IMR-90 (cell line): ENCODE data around the gene HIPK3. TPM values are rescaled to one million over a fixed set of nuclear protein-coding genes. Genes with fewer than 3 reads are reported as not detected.

ENCODE experiments used
- ATAC-seq: fragments of 200-7000 bp; cut with Tn5 transposase; 2 replicates; pipeline ENCODE4 v1.9.1; 2020; ENCODE audit warnings: low read depth, mild to moderate bottlenecking, moderate library complexity
- BruUV-seq: library from RNA; stranded (reverse); fragments of 400-500 nt; replicated peaks from 2 replicates; lab custom pipeline; 2021; lab: Mats Ljungman, UMichigan
- CTCF ChIA-PET: fragments of 300-600 bp; formaldehyde crosslinking; extraction: SDS; loops from one replicate; lab custom pipeline; 2021; ENCODE audit warnings: antibody characterized with exemption; lab: Yijun Ruan, JAX
- POLR2A ChIA-PET: fragments of 300-600 bp; sonication (Branson Sonifier 250); formaldehyde crosslinking; loops from one replicate; lab custom pipeline; 2022; ENCODE audit warnings: antibody characterized with exemption; ENCODE audit not compliant: unreplicated experiment; lab: Charles Lee
- DNase-seq: peaks from one replicate; pipeline ENCODE4 v3.0.0; 2013
- H2AFZ ChIP-seq: replicated peaks from 2 replicates; pipeline ENCODE3; 2013; ENCODE audit warnings: low read length, mild to moderate bottlenecking; ENCODE audit not compliant: poor library complexity
- H2AK5ac ChIP-seq: 2 replicates; pipeline ENCODE4 v1.6.1; 2013; ENCODE audit warnings: low read depth, low read length, inconsistent platforms
- H2AK9ac ChIP-seq: replicated peaks from 2 replicates; pipeline ENCODE3; 2013; ENCODE audit warnings: mild to moderate bottlenecking, low read depth, low read length, moderate library complexity; ENCODE audit not compliant: poor library complexity
- H2BK120ac ChIP-seq: 2 replicates; pipeline ENCODE4 v1.6.1; 2013; ENCODE audit warnings: low read depth, low read length, inconsistent platforms
- H2BK15ac ChIP-seq: 3 replicates; pipeline ENCODE4 v1.6.1; 2013; ENCODE audit warnings: low read depth, low read length, inconsistent platforms
- H2BK20ac ChIP-seq: 2 replicates; pipeline ENCODE4 v1.6.1; 2013; ENCODE audit warnings: low read depth, mild to moderate bottlenecking, inconsistent platforms, low read length, moderate library complexity
- H2BK5ac ChIP-seq: 2 replicates; pipeline ENCODE4 v1.6.1; 2013; ENCODE audit warnings: mild to moderate bottlenecking, low read depth, low read length, inconsistent platforms; ENCODE audit not compliant: poor library complexity, severe bottlenecking
- H3K14ac ChIP-seq: replicated peaks from 2 replicates; pipeline ENCODE4 v1.6.1; 2013; ENCODE audit warnings: low read depth, low read length, inconsistent platforms
- H3K18ac ChIP-seq: 2 replicates; pipeline ENCODE4 v1.6.1; 2013; ENCODE audit warnings: low read depth, low read length, control low read depth
- H3K23ac ChIP-seq: 2 replicates; pipeline ENCODE4 v1.6.1; 2013; ENCODE audit warnings: low read depth, low read length, inconsistent platforms
- H3K27ac ChIP-seq: 2 replicates; pipeline ENCODE4 v1.5.1; 2013; ENCODE audit warnings: mild to moderate bottlenecking, control low read depth, low read length; ENCODE audit not compliant: insufficient read depth
- H3K27me3 ChIP-seq: 2 replicates; pipeline ENCODE4 v1.6.1; 2013; ENCODE audit warnings: low read length; ENCODE audit not compliant: control insufficient read depth, insufficient read depth
- H3K36me3 ChIP-seq: 2 replicates; pipeline ENCODE4 v1.6.1; 2013; ENCODE audit warnings: low read length, mixed read lengths; ENCODE audit not compliant: control insufficient read depth, insufficient read depth
- H3K4ac ChIP-seq: 2 replicates; pipeline ENCODE4 v1.6.1; 2013; ENCODE audit warnings: low read depth, low read length, inconsistent platforms
- H3K4me1 ChIP-seq: 2 replicates; pipeline ENCODE4 v1.6.1; 2013; ENCODE audit warnings: low read length, mixed read lengths; ENCODE audit not compliant: control insufficient read depth, insufficient read depth
- H3K4me2 ChIP-seq: 2 replicates; pipeline ENCODE4 v1.6.1; 2013; ENCODE audit warnings: low read depth, mild to moderate bottlenecking, control low read depth, low read length, moderate library complexity
- H3K4me3 ChIP-seq: 2 replicates; pipeline ENCODE4 v1.5.1; 2013; ENCODE audit warnings: low read depth, mild to moderate bottlenecking, control low read depth, low read length, moderate library complexity; ENCODE audit not compliant: insufficient read depth
- H3K56ac ChIP-seq: 2 replicates; pipeline ENCODE4 v1.6.1; 2013; ENCODE audit warnings: low read length, inconsistent platforms; ENCODE audit not compliant: insufficient read depth; ENCODE audit errors: extremely low read depth
- H3K79me1 ChIP-seq, 2 experiments: 2 replicates each; pipeline ENCODE4 v1.6.1; 2013; ENCODE audit warnings: low read length in 2 of 2, inconsistent platforms in 1 of 2, low read depth in 1 of 2
- H3K9ac ChIP-seq: 2 replicates; pipeline ENCODE4 v1.6.1; 2013; ENCODE audit warnings: low read depth, low read length, control low read depth
- H3K9me1 ChIP-seq: 2 replicates; pipeline ENCODE4 v1.6.1; 2013; ENCODE audit warnings: low read length, inconsistent platforms; ENCODE audit not compliant: insufficient read depth
- H3K9me3 ChIP-seq: 2 replicates; pipeline ENCODE4 v1.6.1; 2013; ENCODE audit warnings: low read length; ENCODE audit not compliant: control insufficient read depth, insufficient read depth
- H4K20me1 ChIP-seq: 2 replicates; pipeline ENCODE4 v1.6.1; 2013; ENCODE audit warnings: low read length, inconsistent platforms; ENCODE audit not compliant: insufficient read depth
- H4K5ac ChIP-seq: 2 replicates; pipeline ENCODE4 v1.6.1; 2013; ENCODE audit warnings: mild to moderate bottlenecking, low read depth, low read length, control low read depth
- H4K8ac ChIP-seq, 2 experiments: 2 replicates each; pipeline ENCODE4 v1.6.1; 2013; ENCODE audit warnings: low read depth in 2 of 2, low read length in 2 of 2, control low read depth in 1 of 2, inconsistent platforms in 1 of 2
- H4K91ac ChIP-seq: 2 replicates; pipeline ENCODE4 v1.6.1; 2013; ENCODE audit warnings: low read depth, low read length, inconsistent platforms; ENCODE audit not compliant: insufficient read depth
- CEBPB ChIP-seq: IDR thresholded peaks from 2 replicates; pipeline ENCODE4 v1.6.1; 2012; ENCODE audit warnings: low read depth, low read length, improper control_type of control experiment
- WGBS, 2 experiments: methylation state at CpG; one replicate each; pipeline versions ENCODE4 v1.1.5 to v1.1.7; 2013; ENCODE audit warnings: missing lambda C conversion rate in 2 of 2; ENCODE audit not compliant: insufficient read length in 1 of 2; ENCODE audit errors: extremely low coverage in 2 of 2; 5-methylcytosine and 5-hydroxymethylcytosine counted together
- dilution Hi-C: fragments of 300-500 bp; cut with HindIII; formaldehyde crosslinking; loops from one replicate; pipeline ENCODE4 v1.14.3; 2018; ENCODE audit warnings: low sequenced_read_pairs; ENCODE audit not compliant: unreplicated experiment
- in situ Hi-C: fragments of 300-500 bp; cut with MboI; formaldehyde crosslinking; loops from 3 replicates; pipeline ENCODE4 v1.14.3; 2019; ENCODE audit warnings: low sequenced_read_pairs, inconsistent platforms, mixed read lengths
- intact Hi-C: fragments of 100-400 bp; cut with micrococcal nuclease; formaldehyde crosslinking; loops from 2 replicates; pipeline ENCODE4 v1.10.0; 2022
- polyA plus RNA-seq, 3 experiments: library from polyadenylated mRNA; depleted of rRNA; stranded (reverse); fragments of >200 nt; gene quantifications; 2 replicates each; pipeline ENCODE4 v1.2.3, GENCODE V29; 2012; ENCODE audit warnings: low replicate concordance in 1 of 3
- total RNA-seq: library from RNA; depleted of rRNA; stranded (reverse); fragments of >200 nt; gene quantifications from 2 replicates; pipeline ENCODE4 v1.2.3, GENCODE V29; 2012
- TF ChIP-seq, protein P1 (sequence below): fragments of 150-350 bp; IDR thresholded peaks from 2 replicates; pipeline ENCODE4 v1.6.1; 2017; ENCODE audit warnings: mild to moderate bottlenecking, antibody characterized with exemption, low read length, low read depth

HIPK3 gene
- total and polyA plus RNA-seq, 2 of the 4 experiments (the other 2 are of a cell fraction), result 8.3 to 103 TPM

DNA sequence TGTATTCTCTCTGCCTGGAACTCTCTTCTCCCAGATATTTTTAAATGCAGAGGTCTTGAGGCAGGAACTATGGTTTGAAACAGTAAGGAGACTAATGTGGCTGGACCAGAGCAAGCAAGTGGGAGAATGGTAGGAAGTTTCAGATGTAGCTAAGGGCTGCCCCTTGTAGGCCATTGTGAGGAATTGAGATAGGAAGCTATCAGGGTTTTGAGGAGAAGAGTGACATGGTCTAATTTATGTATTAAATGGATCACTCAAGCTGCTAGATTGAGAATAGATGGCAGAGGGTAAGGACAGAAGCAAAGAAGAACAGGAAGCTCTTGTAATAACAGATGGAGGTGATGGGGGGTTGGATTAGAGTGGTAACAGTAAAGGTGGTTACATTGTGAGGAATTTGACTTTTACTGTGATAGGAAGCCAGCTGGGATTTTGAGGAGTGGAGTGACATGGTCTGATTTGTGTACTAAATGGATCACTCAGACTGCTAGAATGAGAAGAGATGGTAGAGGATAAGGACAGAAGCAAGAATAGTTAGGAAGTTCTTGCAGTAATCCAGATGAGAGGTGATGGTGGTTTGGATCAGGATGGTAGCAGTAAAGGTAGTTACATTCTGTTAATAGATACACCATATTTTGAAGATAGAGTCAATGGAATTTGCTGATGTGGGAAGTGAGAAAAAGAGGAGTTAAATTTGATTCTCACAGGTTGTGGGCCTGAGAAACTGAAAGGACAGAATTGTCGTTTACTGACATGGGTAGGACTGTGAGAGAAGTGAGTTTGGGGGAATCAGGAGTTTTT is 63.0 kb downstream of the HIPK3 start:
- Histone ChIP-seq H4K5ac (no peak overlapping the region), H3K4me1 (peaks cover 16% of the 10 kb centered on the region), H3K27me3 (no peaks in the 10 kb centered on the region), H2AFZ (no peak overlapping the region), H3K79me1 (peaks cover 15 to 86% of the 10 kb centered on the region in 2 experiments), H3K36me3 (peaks cover 4% of the 10 kb centered on the region), H4K20me1 (peaks cover 94% of the 10 kb centered on the region), H3K9me3 (no peaks in the 10 kb centered on the region), H2AK9ac (no peak overlapping the region), H2BK20ac (no peak overlapping the region), H3K4me2 (no peak overlapping the region; the same call in 1 of the 2 replicates), H3K9ac (no peak overlapping the region), H2BK15ac (no peak overlapping the region), H3K23ac (peak overlapping the region; percentile 63; the same call in 1 of the 2 replicates), H3K27ac (no peak overlapping the region), H3K14ac (peak overlapping the region; percentile 32; the same call in 1 of the 2 replicates), H4K8ac (no peak overlapping the region), H4K91ac (no peak overlapping the region), H2BK5ac (peak overlapping the region; percentile 30), H3K18ac (no peak overlapping the region), H3K9me1 (peaks cover 23% of the 10 kb centered on the region), H2AK5ac (no peak overlapping the region), H3K4me3 (no peak overlapping the region), H2BK120ac (no peak overlapping the region), H3K4ac (no peak overlapping the region), H3K56ac (no peak overlapping the region)
- intact Hi-C loops (no loop called here), dilution Hi-C loops (no loop called here), in situ Hi-C loops (no loop called here)
- ATAC-seq, result no peak
- ChIA-PET CTCF (interaction anchor here (0.6 kb wide), 1 partner anchor 142 kb away, joined by 3 read pairs; no protein-coding TSS in a partner anchor), POLR2A (interaction anchor here (0.5 to 0.6 kb wide), 2 partner anchors 185 to 592 kb away, joined by 3 read pairs; no protein-coding TSS in a partner anchor)
- WGBS, 2 experiments, result 67% methylated on average over 1 of the region's 1 CpG; no CpG with 5 or more reads in 1 of the 2 experiments
- BruUV-seq, result no TSS peak
- DNase-seq, result no peak
- TF ChIP-seq, protein P1, sequence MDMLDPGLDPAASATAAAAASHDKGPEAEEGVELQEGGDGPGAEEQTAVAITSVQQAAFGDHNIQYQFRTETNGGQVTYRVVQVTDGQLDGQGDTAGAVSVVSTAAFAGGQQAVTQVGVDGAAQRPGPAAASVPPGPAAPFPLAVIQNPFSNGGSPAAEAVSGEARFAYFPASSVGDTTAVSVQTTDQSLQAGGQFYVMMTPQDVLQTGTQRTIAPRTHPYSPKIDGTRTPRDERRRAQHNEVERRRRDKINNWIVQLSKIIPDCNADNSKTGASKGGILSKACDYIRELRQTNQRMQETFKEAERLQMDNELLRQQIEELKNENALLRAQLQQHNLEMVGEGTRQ, result no peak
- TF ChIP-seq CEBPB, result no peak
